Liver (tissue), 9 donors: ENCODE measurements around the gene TM7SF3. TPM values are rescaled to one million over a fixed set of nuclear protein-coding genes. Genes with fewer than 3 reads are reported as not detected.
"Not testable (repeated sequence)": the region's sequence is repeated elsewhere in the genome, so short reads cannot be mapped to it uniquely, and the experiment has no call there.

Source experiments
- DNase-seq: peaks from one replicate; pipeline ENCODE4 v3.0.0-alpha.2; 2017; ENCODE audit warnings: low spot score
- H3K27ac ChIP-seq, 2 donors: one replicate each; pipeline ENCODE4 v1.7.0; 2013; ENCODE audit warnings: inconsistent platforms in 2 of 2, low read length in 2 of 2, control low read depth in 1 of 2, low read depth in 1 of 2, mild to moderate bottlenecking in 1 of 2
- H3K27me3 ChIP-seq, 4 donors: one replicate each; pipeline versions ENCODE4 v1.6.1 to v1.7.0; 2013; ENCODE audit warnings: low read length in 3 of 4, inconsistent platforms in 1 of 4, mild to moderate bottlenecking in 1 of 4, moderate library complexity in 1 of 4; ENCODE audit not compliant: control insufficient read depth in 4 of 4, insufficient read depth in 4 of 4
- H3K36me3 ChIP-seq, 4 donors: one replicate each; pipeline versions ENCODE4 v1.6.1 to v1.7.0; 2013; ENCODE audit warnings: low read length in 3 of 4, mild to moderate bottlenecking in 3 of 4, low read depth in 1 of 4, moderate library complexity in 1 of 4; ENCODE audit not compliant: control insufficient read depth in 4 of 4, insufficient read depth in 3 of 4
- H3K4me1 ChIP-seq, 4 donors: one replicate each; pipeline versions ENCODE4 v1.6.1 to v1.7.0; 2013; ENCODE audit warnings: low read length in 3 of 4, mild to moderate bottlenecking in 3 of 4, moderate library complexity in 1 of 4; ENCODE audit not compliant: control insufficient read depth in 4 of 4, insufficient read depth in 4 of 4
- H3K4me3 ChIP-seq, 3 donors: one replicate each; pipeline versions ENCODE4 v1.6.1 to v1.7.0; 2013; ENCODE audit warnings: low read length in 3 of 3, control low read depth in 1 of 3, low read depth in 1 of 3, mild to moderate bottlenecking in 1 of 3
- H3K9ac ChIP-seq, 2 donors: one replicate each; pipeline ENCODE4 v1.7.0; 2013; ENCODE audit warnings: low read length in 2 of 2, mild to moderate bottlenecking in 2 of 2, moderate library complexity in 2 of 2, control low read depth in 1 of 2, low read depth in 1 of 2
- H3K9me3 ChIP-seq, 4 donors: one replicate each; pipeline versions ENCODE4 v1.6.1 to v1.7.0; 2013; ENCODE audit warnings: low read length in 3 of 4; ENCODE audit not compliant: control insufficient read depth in 4 of 4
- ATF3 ChIP-seq: IDR thresholded peaks from 2 replicates; pipeline ENCODE4 v1.6.1; 2016; ENCODE audit warnings: antibody characterized with exemption
- CTCF ChIP-seq: fragments of 150-350 bp; IDR thresholded peaks from 2 replicates; pipeline ENCODE4 v1.5.1; 2017; ENCODE audit warnings: improper control_type of control experiment, low read depth, low read length; ENCODE audit not compliant: missing input control
- EGR1 ChIP-seq, 2 donors: IDR thresholded peaks; 2 replicates each; pipeline ENCODE4 v1.6.1; 2016 to 2018; ENCODE audit warnings: antibody characterized with exemption in 2 of 2, low read depth in 2 of 2
- FOXA1 ChIP-seq: IDR thresholded peaks from 2 replicates; pipeline ENCODE4 v1.6.1; 2016; ENCODE audit warnings: antibody characterized with exemption
- FOXA2 ChIP-seq: IDR thresholded peaks from 2 replicates; pipeline ENCODE4 v1.6.1; 2016; ENCODE audit warnings: antibody characterized with exemption
- GABPA ChIP-seq, 2 donors: IDR thresholded peaks in 1 of 2; conservative IDR thresholded peaks in 1 of 2; 2 replicates each; pipeline ENCODE4 v1.6.1; 2016; ENCODE audit warnings: antibody characterized with exemption in 2 of 2, mild to moderate bottlenecking in 1 of 2, moderate library complexity in 1 of 2
- HNF4A ChIP-seq, 2 donors: conservative IDR thresholded peaks; 2 replicates each; pipeline ENCODE4 v1.6.1; 2016; ENCODE audit warnings: antibody characterized with exemption in 2 of 2, mild to moderate bottlenecking in 2 of 2
- HNF4G ChIP-seq: IDR thresholded peaks from 2 replicates; pipeline ENCODE4 v1.6.1; 2016; ENCODE audit warnings: antibody characterized with exemption
- JUND ChIP-seq, 2 donors: IDR thresholded peaks; 2 replicates each; pipeline ENCODE4 v1.6.1; 2016; ENCODE audit warnings: antibody characterized with exemption in 2 of 2
- MAX ChIP-seq: IDR thresholded peaks from 2 replicates; pipeline ENCODE4 v1.6.1; 2016; ENCODE audit warnings: antibody characterized with exemption
- NR2F2 ChIP-seq: IDR thresholded peaks from 2 replicates; pipeline ENCODE4 v1.6.1; 2016; ENCODE audit warnings: antibody characterized with exemption
- RAD21 ChIP-seq, 2 donors: IDR thresholded peaks; 2 replicates each; pipeline ENCODE4 v1.6.1; 2016; ENCODE audit warnings: antibody characterized with exemption in 2 of 2, mild to moderate bottlenecking in 2 of 2
- REST ChIP-seq: IDR thresholded peaks from 2 replicates; pipeline ENCODE4 v1.6.1; 2016; ENCODE audit warnings: antibody characterized with exemption, mild to moderate bottlenecking
- RXRA ChIP-seq, 2 donors: IDR thresholded peaks; 2 replicates each; pipeline ENCODE4 v1.6.1; 2017 to 2018; ENCODE audit warnings: antibody characterized with exemption in 2 of 2, mild to moderate bottlenecking in 1 of 2
- SP1 ChIP-seq: IDR thresholded peaks from 2 replicates; pipeline ENCODE4 v1.6.1; 2018; ENCODE audit warnings: antibody characterized with exemption, mild to moderate bottlenecking
- TAF1 ChIP-seq: conservative IDR thresholded peaks from 2 replicates; pipeline ENCODE4 v1.6.1; 2016; ENCODE audit warnings: antibody characterized with exemption, mild to moderate bottlenecking
- YY1 ChIP-seq: IDR thresholded peaks from 2 replicates; pipeline ENCODE4 v1.6.1; 2016; ENCODE audit warnings: antibody characterized with exemption, mild to moderate bottlenecking
- ZBTB33 ChIP-seq: IDR thresholded peaks from 2 replicates; pipeline ENCODE4 v1.6.1; 2016; ENCODE audit warnings: antibody characterized with exemption
- WGBS: extraction: QIAGEN DNeasy Blood & Tissue Kit; methylation state at CpG from one replicate; pipeline ENCODE4 v1.1.7; 2013; 5-methylcytosine and 5-hydroxymethylcytosine counted together
- polyA plus RNA-seq, 2 donors: library from polyadenylated mRNA; stranded (reverse) in 1 of 2; unstranded in 1 of 2; fragments of 200-250 nt in 1 of 2; fragments of >200 nt in 1 of 2; fragmentation: Nextera tagmentation in 1 of 2; extraction: Ambion mirVana in 1 of 2; gene quantifications; one replicate each; pipeline versions ENCODE4 v1.2.1 to v1.2.3, GENCODE V29; 2013 to 2015
- total RNA-seq, 2 donors: library from RNA; depleted of rRNA; stranded (reverse); fragments of >200 nt; gene quantifications; one replicate each; pipeline ENCODE4 v1.2.3, GENCODE V29; 2014
- donor health status: healthy.
- donor health status: healthy.
- donor health status: healthy.
- donor health status: healthy.
- donor health status: healthy.

The TM7SF3 gene
- total and polyA plus RNA-seq, 4 donors, result 21.5 to 60.8 (median 44.6) TPM

- TF ChIP-seq RXRA (IDR thresholded peaks at IDR 0.05) (no peak), EGR1 (IDR thresholded peaks at IDR 0.05; ENCODE audit: low read depth in 2 of 2) (no peak), YY1 (no peak), ZBTB33 (no peak), FOXA2 (no peak), REST (no peak), GABPA (IDR thresholded peaks at IDR 0.05 in 1 of 2, conservative IDR thresholded peaks at IDR 0.05 in 1 of 2) (no peak), ATF3 (no peak), NR2F2 (no peak), HNF4G (no peak), SP1 (no peak), HNF4A (conservative IDR thresholded peaks at IDR 0.05) (no peak), TAF1 (no peak), FOXA1 (no peak)
- WGBS, result 96% methylated on average over 1 of the region's 1 CpG
- Histone ChIP-seq H3K4me1 (no peaks in the 10 kb centered on the region), H3K4me3 (no peak overlapping the region), H3K9me3 (no peaks in the 10 kb centered on the region), H3K9ac (no peak overlapping the region), H3K36me3 (no peaks in the 10 kb centered on the region), H3K27ac (no peak overlapping the region), H3K27me3 (no peaks in the 10 kb centered on the region)
- DNase-seq, result no peak
These were observed 38.0 kb upstream of the TM7SF3 start for GRCh38 chr12:27052176-27052575.

GRCh38 chr12:27048822-27049752, 34.9 kb upstream of the TM7SF3 start:
- Histone ChIP-seq H3K9ac (no peak overlapping the region), H3K4me1 (no peaks in the 10 kb centered on the region), H3K9me3 (no peaks in the 10 kb centered on the region), H3K36me3 (no peaks in the 10 kb centered on the region), H3K27me3 (no peaks in the 10 kb centered on the region), H3K27ac (no peak overlapping the region), H3K4me3 (no peak overlapping the region)
- 95% methylated on average over 4 of the region's 4 CpGs for WGBS
- TF ChIP-seq RAD21 (IDR thresholded peaks at IDR 0.05) (no peak), JUND (IDR thresholded peaks at IDR 0.05) (no peak), MAX (no peak), TAF1 (no peak), FOXA1 (no peak), CTCF (no peak), HNF4G (no peak), HNF4A (conservative IDR thresholded peaks at IDR 0.05) (no peak)
- no peak for DNase-seq

GRCh38 chr12:27042018-27042417, 27.8 kb upstream of the TM7SF3 start:
- not testable (repeated sequence) for H3K4me1 ChIP-seq, H3K9me3 ChIP-seq, H3K27me3 ChIP-seq, DNase-seq, H3K4me3 ChIP-seq, H3K9ac ChIP-seq, H3K27ac ChIP-seq, H3K36me3 ChIP-seq
- 98% methylated on average over 1 of the region's 1 CpG for WGBS
